Frontal cortex (tissue), 4 donors: Measurements from ENCODE around the gene TAF8. TPM values are rescaled to one million over a fixed set of nuclear protein-coding genes. Genes with fewer than 3 reads are reported as not detected.

Experiments used
- DNase-seq, 2 donors: peaks; one replicate each; pipeline ENCODE4 v3.0.0; 2012; ENCODE audit warnings: low spot score in 2 of 2
- FAIRE-seq: peaks from 2 replicates; lab custom pipeline; 2012; peaks lifted over from hg19 to GRCh38; lab: Jason Lieb, UNC
- total RNA-seq: library from RNA; depleted of rRNA; stranded (reverse); fragments of >200 nt; gene quantifications from one replicate; pipeline ENCODE4 v1.2.3, GENCODE V29; 2014
- donor health status: control.
- donor health status: control.
- donor health status: control.

TAF8 gene
- total RNA-seq, 1 donor from 2014 or later, result 4.5 TPM

GRCh38 chr6:42049116-42049809 lies 1.1 kb upstream of the TAF8 start:
- FAIRE-seq (no peak), DNase-seq (no peak)

GRCh38 chr6:42049948-42050296 lies 402 bp upstream of the TAF8 start:
- FAIRE-seq (no peak), DNase-seq (no peak)

- FAIRE-seq (no peak), DNase-seq (no peak)
These were observed 937 bp downstream of the TAF8 start for GRCh38 chr6:42051268-42051653.

- DNase-seq (no peak), FAIRE-seq (no peak)
These were observed 3.3 kb downstream of the TAF8 start for GRCh38 chr6:42053601-42054000.

- DNase-seq, result no peak
- FAIRE-seq, result no peak
These were observed 9.4 kb downstream of the TAF8 start for GRCh38 chr6:42059743-42060142.

GRCh38 chr6:42066156-42066675 lies 15.9 kb downstream of the TAF8 start:
- FAIRE-seq, result no peak
- no peak for DNase-seq

GRCh38 chr6:42068173-42068572 lies 17.8 kb downstream of the TAF8 start:
- no peak for FAIRE-seq
- no peak for DNase-seq

GRCh38 chr6:42068872-42069522 lies 18.7 kb downstream of the TAF8 start:
- FAIRE-seq (no peak), DNase-seq (no peak)

- FAIRE-seq (no peak), DNase-seq (no peak)
These were observed 21.7 kb downstream of the TAF8 start for GRCh38 chr6:42071881-42072583.

- FAIRE-seq (no peak), DNase-seq (no peak)
These were observed 23.0 kb downstream of the TAF8 start for GRCh38 chr6:42073287-42073686.

- FAIRE-seq (no peak), DNase-seq (peak; percentile 25 to 70)
These were observed 25.0 kb downstream of the TAF8 start for GRCh38 chr6:42075159-42075838.

GRCh38 chr6:42078386-42078785 lies 28.1 kb downstream of the TAF8 start:
- DNase-seq, result no peak
- FAIRE-seq, result no peak

- no peak for FAIRE-seq
- DNase-seq, result no peak
These were observed 29.7 kb downstream of the TAF8 start for GRCh38 chr6:42079941-42080464.

- no peak for DNase-seq
- no peak for FAIRE-seq
These were observed 33.2 kb downstream of the TAF8 start for GRCh38 chr6:42083530-42083929.

GRCh38 chr6:42084889-42085288 lies 34.6 kb downstream of the TAF8 start:
- FAIRE-seq (no peak), DNase-seq (no peak)

GRCh38 chr6:42086046-42087035 lies 36.0 kb downstream of the TAF8 start:
- DNase-seq (no peak), FAIRE-seq (no peak)

GRCh38 chr6:42088101-42088591 lies 37.8 kb downstream of the TAF8 start:
- no peak for FAIRE-seq
- no peak for DNase-seq

- DNase-seq (no peak), FAIRE-seq (no peak)
These were observed 40.7 kb downstream of the TAF8 start for GRCh38 chr6:42090819-42091717.
